Tibial nerve (tissue), 4 donors: Measurements from ENCODE around the gene ANO6. TPM values are rescaled to one million over a fixed set of nuclear protein-coding genes. Genes with fewer than 3 reads are reported as not detected.

Experiments used
- DNase-seq, 2 donors: peaks; one replicate each; pipeline ENCODE4 v3.0.0-alpha.2; 2019; ENCODE audit warnings: low spot score in 2 of 2
- H3K27ac ChIP-seq, 4 donors: fragments of 200-600 bp; sonication (generic) in 3 of 4; one replicate each; pipeline ENCODE4 v1.5.1; 2017 to 2019; ENCODE audit warnings: mild to moderate bottlenecking in 1 of 4
- H3K27me3 ChIP-seq, 2 donors: fragments of 200-600 bp; sonication (generic) in 1 of 2; one replicate each; pipeline versions ENCODE4 v1.5.1 to v1.6.0; 2017 to 2019
- H3K36me3 ChIP-seq, 3 donors: fragments of 200-600 bp; sonication (generic); one replicate each; pipeline ENCODE4 v1.5.1; 2018 to 2019
- H3K4me1 ChIP-seq, 4 donors: fragments of 200-600 bp; sonication (generic) in 3 of 4; one replicate each; pipeline ENCODE4 v1.5.1; 2017 to 2019
- H3K4me3 ChIP-seq, 4 donors: fragments of 200-600 bp; sonication (generic) in 3 of 4; one replicate each; pipeline ENCODE4 v1.5.1; 2017 to 2019; ENCODE audit warnings: mild to moderate bottlenecking in 1 of 4, moderate library complexity in 1 of 4
- H3K9me3 ChIP-seq, 4 donors: fragments of 200-600 bp; sonication (generic) in 3 of 4; one replicate each; pipeline ENCODE4 v1.5.1; 2017 to 2019
- EP300 ChIP-seq, 2 donors: sonication (generic); formaldehyde crosslinking; IDR thresholded peaks; one replicate each; pipeline ENCODE4 v1.6.1; 2017; ENCODE audit warnings: antibody characterized with exemption in 2 of 2, mild to moderate bottlenecking in 1 of 2
- POLR2A ChIP-seq, 2 donors: fragments of 450-650 bp; IDR thresholded peaks; one replicate each; pipeline ENCODE4 v1.6.1; 2017; ENCODE audit warnings: antibody characterized with exemption in 2 of 2, mild to moderate bottlenecking in 2 of 2, moderate library complexity in 2 of 2
- WGBS, 2 donors: methylation state at CpG; one replicate each; pipeline ENCODE4 v1.1.5; 2018; 5-methylcytosine and 5-hydroxymethylcytosine counted together
- total RNA-seq, 4 donors: library from RNA; depleted of rRNA; stranded (reverse); fragments of >200 nt; gene quantifications; one replicate each; pipeline ENCODE4 v1.1.0, GENCODE V29; 2016
- TF ChIP-seq, protein P1 (sequence below), 5 experiments: fragments of 200-600 bp in 3 of 5; fragments of 450-650 bp in 2 of 5; sonication (generic) in 3 of 5; IDR thresholded peaks; one replicate each; pipeline ENCODE4 v1.5.1; 2016 to 2019; ENCODE audit warnings: antibody characterized with exemption in 5 of 5, mild to moderate bottlenecking in 3 of 5, moderate library complexity in 2 of 5

ANO6 gene
- total RNA-seq, 4 donors from 2014 or later = 44.1 to 52.2 (median 45.3) TPM

GRCh38 chr12:45464699-45465098, 248.8 kb downstream of the ANO6 start:
- no peak for DNase-seq
- Histone ChIP-seq H3K27ac (no peak overlapping the region), H3K9me3 (peaks cover 0 to 4% (median 0%) of the 10 kb centered on the region in 4 donors), H3K27me3 (no peaks in the 10 kb centered on the region), H3K4me1 (peaks cover 0 to 5% (median 0%) of the 10 kb centered on the region in 4 donors), H3K4me3 (no peak overlapping the region), H3K36me3 (no peaks in the 10 kb centered on the region)
- WGBS, 2 donors = 74 to 77% methylated on average over 4 of the region's 4 CpGs
- TF ChIP-seq EP300 (IDR thresholded peaks at IDR 0.05) (no peak), POLR2A (IDR thresholded peaks at IDR 0.05) (no peak)
- TF ChIP-seq, protein P1, sequence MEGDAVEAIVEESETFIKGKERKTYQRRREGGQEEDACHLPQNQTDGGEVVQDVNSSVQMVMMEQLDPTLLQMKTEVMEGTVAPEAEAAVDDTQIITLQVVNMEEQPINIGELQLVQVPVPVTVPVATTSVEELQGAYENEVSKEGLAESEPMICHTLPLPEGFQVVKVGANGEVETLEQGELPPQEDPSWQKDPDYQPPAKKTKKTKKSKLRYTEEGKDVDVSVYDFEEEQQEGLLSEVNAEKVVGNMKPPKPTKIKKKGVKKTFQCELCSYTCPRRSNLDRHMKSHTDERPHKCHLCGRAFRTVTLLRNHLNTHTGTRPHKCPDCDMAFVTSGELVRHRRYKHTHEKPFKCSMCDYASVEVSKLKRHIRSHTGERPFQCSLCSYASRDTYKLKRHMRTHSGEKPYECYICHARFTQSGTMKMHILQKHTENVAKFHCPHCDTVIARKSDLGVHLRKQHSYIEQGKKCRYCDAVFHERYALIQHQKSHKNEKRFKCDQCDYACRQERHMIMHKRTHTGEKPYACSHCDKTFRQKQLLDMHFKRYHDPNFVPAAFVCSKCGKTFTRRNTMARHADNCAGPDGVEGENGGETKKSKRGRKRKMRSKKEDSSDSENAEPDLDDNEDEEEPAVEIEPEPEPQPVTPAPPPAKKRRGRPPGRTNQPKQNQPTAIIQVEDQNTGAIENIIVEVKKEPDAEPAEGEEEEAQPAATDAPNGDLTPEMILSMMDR (IDR thresholded peaks at IDR 0.05) = no peak

DNA sequence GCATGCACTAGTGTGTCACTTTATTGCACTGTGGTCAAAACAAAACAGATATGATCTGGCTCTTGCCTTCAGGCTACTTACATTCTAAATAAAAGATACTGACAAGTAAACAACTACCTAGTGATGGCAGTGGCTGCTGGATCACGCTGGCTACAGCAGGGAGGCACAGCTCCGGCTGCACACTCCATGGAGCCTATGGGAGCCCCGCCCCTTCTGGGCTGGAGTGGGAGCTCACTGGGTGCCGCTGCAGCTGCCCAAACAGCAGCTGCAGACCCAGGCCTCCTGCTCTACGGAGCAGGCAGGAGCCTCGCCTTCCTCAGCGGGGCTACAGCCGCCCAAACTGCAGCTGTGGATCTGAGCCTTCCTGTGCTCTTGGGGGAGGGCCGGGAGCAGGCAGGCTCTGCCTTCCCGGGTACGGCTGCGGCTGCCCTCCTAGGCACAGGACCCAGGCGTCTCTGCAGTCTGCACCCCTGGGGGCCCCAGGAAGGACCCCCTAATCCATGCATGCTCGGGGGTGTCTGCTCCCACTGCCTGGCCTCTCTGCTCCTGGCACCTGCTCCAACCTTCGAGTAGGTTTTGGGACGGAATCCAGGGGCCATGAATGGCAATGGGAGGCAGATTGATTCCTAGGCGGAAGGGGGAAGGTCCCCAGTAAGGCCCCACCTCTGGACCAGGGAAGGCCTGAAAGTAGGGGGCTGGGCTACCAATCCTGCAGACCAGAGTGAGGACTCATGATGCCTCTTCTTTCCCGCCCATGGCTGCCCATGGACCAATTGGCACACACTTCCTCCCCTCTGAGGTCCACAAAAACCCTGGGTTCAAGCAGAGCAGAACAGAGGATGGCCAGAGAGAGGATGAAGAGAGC, 253.1 kb downstream of the ANO6 start:
- WGBS, 2 donors = 89% methylated on average over 8 to 18 of the region's 18 CpGs
- H3K4me3 ChIP-seq = no peak overlapping the region
- no peaks in the 10 kb centered on the region for H3K4me1 ChIP-seq
- TF ChIP-seq, protein P1 (IDR thresholded peaks at IDR 0.05) = no peak
- TF ChIP-seq EP300 (IDR thresholded peaks at IDR 0.05) (no peak), POLR2A (IDR thresholded peaks at IDR 0.05) (no peak)
- peaks cover 0 to 9% (median 0%) of the 10 kb centered on the region in 4 donors for H3K9me3 ChIP-seq
- H3K36me3 ChIP-seq = no peaks in the 10 kb centered on the region
- H3K27ac ChIP-seq = no peak overlapping the region
- DNase-seq = no peak
- H3K27me3 ChIP-seq = no peaks in the 10 kb centered on the region

GRCh38 chr12:45469902-45470301, 254.0 kb downstream of the ANO6 start:
- no peaks in the 10 kb centered on the region for H3K4me1 ChIP-seq
- H3K27me3 ChIP-seq = no peaks in the 10 kb centered on the region
- no peak overlapping the region for H3K27ac ChIP-seq
- H3K36me3 ChIP-seq = no peaks in the 10 kb centered on the region
- TF ChIP-seq, protein P1 (IDR thresholded peaks at IDR 0.05) = no peak
- TF ChIP-seq EP300 (IDR thresholded peaks at IDR 0.05) = no peak
- TF ChIP-seq POLR2A (IDR thresholded peaks at IDR 0.05) = no peak
- no peak overlapping the region for H3K4me3 ChIP-seq
- 74 to 89% methylated on average over 4 of the region's 4 CpGs for WGBS, 2 donors
- peaks cover 0 to 10% (median 0%) of the 10 kb centered on the region in 4 donors for H3K9me3 ChIP-seq
- DNase-seq = no peak

GRCh38 chr12:45473636-45474035, 257.7 kb downstream of the ANO6 start:
- no peaks in the 10 kb centered on the region for H3K36me3 ChIP-seq
- peaks cover 0 to 18% (median 0%) of the 10 kb centered on the region in 4 donors for H3K9me3 ChIP-seq
- no peak overlapping the region for H3K27ac ChIP-seq
- DNase-seq = no peak
- WGBS, 2 donors = 68 to 73% methylated on average over 3 of the region's 3 CpGs
- no peaks in the 10 kb centered on the region for H3K4me1 ChIP-seq
- no peak overlapping the region for H3K4me3 ChIP-seq
- TF ChIP-seq, protein P1 (IDR thresholded peaks at IDR 0.05) = no peak
- TF ChIP-seq POLR2A (IDR thresholded peaks at IDR 0.05) (no peak), EP300 (IDR thresholded peaks at IDR 0.05) (no peak)
- H3K27me3 ChIP-seq = no peaks in the 10 kb centered on the region

DNA sequence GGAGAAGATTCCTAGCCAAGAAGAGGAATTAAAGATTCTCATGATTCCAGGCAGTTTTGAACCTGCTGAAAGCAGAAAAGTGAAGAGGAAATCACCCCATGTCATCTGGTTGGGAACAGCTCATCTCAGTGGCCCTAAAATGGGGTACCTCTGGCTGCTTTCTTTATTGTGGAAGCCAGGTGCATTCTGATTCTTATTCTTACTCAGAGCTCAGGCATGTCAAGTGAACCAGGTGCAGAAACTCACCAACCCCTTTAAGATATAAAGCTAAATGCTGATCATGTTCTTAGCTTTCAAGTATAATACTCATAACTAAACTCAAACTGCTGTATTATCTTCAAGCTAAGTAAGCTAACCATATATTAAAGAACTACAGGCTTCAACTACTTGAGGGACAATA, 259.7 kb downstream of the ANO6 start:
- no peak overlapping the region for H3K27ac ChIP-seq
- TF ChIP-seq POLR2A (IDR thresholded peaks at IDR 0.05) (no peak), EP300 (IDR thresholded peaks at IDR 0.05) (no peak)
- TF ChIP-seq, protein P1 (IDR thresholded peaks at IDR 0.05) = no peak
- H3K9me3 ChIP-seq = peaks cover 0 to 19% (median 0%) of the 10 kb centered on the region in 4 donors
- H3K4me1 ChIP-seq = no peaks in the 10 kb centered on the region
- no peak overlapping the region for H3K4me3 ChIP-seq
- no peaks in the 10 kb centered on the region for H3K27me3 ChIP-seq
- H3K36me3 ChIP-seq = no peaks in the 10 kb centered on the region
- no peak for DNase-seq
